DMS153 (cell line): ENCODE data around the gene PGM1.
A peak's percentile ranks its signal among the peaks of the same experiment; 100 is the strongest.
"Not testable (repeated sequence)": the region's sequence is repeated elsewhere in the genome, so short reads cannot be mapped to it uniquely, and the experiment has no call there.

Experiments used
- DNase-seq: peaks from one replicate; lab custom pipeline; 2025; lab: John Stamatoyannopoulos, UW

Gene PGM1

GRCh38 chr1:63593303-63593885 is at the start of gene PGM1:
Gene PGM1, plus strand, starts transcription at chr1:63593411. Its CDS starts 78 bp downstream, at chr1:63593489.
- DNase-seq = peak; percentile 64

DNA sequence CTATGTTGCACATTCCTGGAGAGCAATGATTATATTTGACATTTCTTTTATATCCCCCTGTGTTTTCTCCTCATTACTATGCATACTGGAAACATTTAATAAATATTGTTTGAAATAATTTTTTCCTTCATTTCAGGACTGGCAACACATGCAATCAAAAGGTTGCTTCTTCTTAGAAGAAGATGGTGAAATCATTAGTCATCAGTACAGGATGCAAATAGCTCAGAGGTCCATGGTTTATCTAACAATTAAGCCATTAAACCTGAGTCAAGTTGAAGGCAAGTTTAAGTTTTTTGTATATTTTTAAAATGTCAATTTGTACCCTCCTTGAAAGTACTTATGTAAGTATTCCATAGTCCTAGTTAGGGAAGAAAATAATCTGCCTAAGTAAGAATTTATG is 47.4 kb upstream of the PGM1 start:
- no peak for DNase-seq

DNA sequence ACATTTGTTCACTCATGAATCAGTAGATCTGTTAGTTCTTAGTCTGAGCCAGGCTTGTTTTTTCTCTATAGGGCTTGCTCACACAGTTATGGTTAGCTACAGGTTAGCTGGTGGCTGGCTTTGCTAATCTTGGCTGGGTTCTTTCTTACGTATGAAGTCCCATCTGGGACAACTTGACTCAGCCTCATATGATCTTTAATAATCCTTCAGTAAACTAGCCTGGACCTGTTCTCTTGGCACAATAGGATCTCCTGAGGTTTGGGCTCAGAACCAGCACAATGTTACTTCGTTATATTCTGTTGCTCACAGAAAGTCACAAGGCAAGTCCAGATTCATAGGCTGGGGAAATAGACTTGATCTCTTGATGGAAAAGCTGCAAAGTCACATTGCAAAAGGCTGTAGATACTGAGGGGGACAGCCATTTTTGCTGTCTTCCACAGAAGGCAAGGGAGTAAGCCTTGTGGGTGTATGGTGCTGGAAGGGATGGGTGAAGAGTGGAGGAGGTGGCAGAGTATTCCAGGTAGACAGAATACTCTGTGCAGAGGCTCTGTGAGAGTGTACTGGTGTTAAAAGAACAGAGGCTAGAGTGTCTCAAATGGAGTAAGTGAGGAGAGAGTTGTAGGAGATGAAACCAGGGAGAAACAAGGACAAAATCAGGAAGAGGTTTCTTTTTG is 45.5 kb upstream of the PGM1 start:
- no peak for DNase-seq

DNA sequence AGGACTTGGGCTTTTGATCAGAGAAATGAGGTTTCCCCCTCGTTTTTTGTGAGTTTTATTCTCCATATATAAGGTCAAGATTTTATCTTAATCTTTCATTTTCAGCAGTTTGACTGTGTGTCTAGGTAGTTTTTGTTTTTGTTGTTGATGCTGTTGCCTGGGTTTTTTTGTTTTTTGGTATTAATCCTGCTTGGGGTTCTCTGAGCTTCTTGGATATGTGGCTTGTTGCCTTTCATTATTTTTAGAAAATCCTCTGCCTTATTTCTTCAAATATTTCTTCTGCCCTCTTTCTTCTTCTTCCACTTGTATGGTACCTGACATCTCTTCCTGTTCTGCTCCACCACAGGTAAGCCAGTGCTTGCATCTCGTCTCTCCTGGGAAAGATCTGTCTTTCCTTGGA is 44.9 kb upstream of the PGM1 start:
- no peak for DNase-seq

DNA sequence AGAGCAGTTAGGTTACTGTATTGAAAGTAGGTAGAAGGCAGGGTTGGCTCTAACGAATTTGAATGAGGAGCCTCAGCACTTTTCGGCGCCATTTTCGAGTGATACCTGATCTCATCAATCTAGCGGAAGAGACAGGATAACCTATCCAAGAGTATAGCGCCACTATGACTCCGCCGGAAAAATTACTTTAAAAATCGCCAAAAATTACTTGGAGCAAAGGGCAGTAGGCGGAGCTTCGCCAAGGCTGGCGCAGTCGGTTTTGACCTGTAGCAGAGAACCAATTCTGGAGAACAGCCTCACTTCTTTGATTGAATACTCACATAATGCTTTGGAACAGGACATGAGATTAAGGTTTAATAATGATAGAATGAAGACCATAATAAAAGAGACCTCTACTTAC is 44.3 kb upstream of the PGM1 start:
- DNase-seq = no peak

- no peak for DNase-seq
These were observed 37.7 kb upstream of the PGM1 start for GRCh38 chr1:63555480-63555879.

DNA sequence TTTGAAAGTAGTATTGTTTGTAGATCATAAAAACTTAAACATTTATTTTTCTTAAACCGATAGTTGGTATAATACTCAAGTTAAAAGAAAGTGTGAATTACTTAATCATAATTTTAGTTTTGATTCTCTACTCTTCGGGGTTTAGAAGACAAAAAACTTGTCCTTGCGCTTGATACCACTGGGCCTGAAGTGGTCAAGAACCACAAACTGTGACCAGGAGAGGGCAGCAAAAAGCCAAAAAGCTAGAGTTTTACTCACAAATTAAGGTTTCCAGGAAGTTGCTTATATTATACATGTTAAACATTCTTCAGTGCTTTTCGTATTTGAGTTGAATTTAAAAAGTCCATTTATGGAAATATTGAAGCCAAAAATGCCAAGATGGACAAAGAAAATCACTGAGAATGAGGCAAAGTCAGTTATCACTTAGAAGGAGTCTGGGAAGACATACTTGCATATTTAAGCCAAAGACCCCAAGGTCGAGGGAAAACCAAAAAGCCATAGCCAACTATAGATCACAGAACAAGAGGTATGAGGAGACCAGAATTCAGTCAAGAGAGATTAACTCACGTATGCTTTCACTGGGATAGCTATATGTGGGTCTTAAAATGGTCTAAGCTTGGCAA is 35.7 kb upstream of the PGM1 start:
- no peak for DNase-seq

DNA sequence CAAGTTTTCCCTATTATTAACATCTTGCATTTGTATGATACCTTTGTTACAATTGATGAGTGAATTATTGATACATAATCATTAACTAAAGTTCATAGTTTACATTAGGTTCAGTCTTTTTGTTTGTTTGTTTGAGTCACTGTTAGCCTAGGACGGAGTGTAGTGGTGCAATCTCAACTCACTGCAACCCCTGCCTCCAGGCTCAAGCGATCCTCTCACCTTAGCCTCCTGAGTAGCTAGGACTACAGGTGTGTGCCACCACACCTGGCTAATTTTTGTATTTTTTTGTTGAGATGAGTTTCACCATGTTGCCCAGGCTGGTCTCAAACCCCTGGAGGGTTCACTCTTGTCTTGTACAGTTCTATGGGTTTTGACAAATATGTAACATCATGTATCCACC is 33.9 kb upstream of the PGM1 start:
- DNase-seq = no peak

DNA sequence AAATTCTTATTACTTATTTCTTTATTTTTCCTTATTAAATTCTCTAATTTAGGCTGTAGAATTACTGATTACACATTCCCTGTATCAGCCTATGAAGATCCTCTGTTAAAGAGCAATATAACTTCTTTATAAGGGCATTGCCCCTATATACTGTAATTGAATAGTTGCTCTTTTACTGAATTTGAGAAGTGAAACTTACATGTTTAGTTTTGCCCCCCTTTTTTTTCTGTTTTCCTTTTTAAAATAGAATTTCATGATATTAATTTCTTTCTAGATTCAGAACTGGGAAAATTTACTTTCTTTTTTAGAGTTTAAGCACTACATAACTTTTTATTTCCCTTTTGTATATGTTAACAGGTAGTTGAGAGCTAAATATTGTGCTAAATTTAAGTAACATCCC is 29.5 kb upstream of the PGM1 start:
- no peak for DNase-seq

DNA sequence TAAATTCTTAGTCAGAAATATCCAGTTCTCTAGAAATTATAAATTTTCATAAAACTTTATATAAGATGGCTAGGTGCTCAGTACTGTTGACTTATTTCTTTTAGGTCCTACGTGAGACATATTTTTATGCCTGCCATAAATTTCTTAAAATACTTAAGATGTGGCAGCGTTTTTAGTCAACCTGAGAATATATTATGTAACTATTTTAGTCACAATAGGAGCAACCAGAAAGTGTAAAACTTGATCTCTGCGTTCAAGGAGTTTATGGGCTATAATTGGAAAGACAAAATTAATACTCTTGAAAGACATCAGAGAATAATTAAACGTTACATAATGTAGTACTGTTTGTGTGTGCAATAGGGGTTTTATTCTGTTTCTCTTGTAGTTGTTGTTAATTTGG is 24.1 kb upstream of the PGM1 start:
- no peak for DNase-seq

DNA sequence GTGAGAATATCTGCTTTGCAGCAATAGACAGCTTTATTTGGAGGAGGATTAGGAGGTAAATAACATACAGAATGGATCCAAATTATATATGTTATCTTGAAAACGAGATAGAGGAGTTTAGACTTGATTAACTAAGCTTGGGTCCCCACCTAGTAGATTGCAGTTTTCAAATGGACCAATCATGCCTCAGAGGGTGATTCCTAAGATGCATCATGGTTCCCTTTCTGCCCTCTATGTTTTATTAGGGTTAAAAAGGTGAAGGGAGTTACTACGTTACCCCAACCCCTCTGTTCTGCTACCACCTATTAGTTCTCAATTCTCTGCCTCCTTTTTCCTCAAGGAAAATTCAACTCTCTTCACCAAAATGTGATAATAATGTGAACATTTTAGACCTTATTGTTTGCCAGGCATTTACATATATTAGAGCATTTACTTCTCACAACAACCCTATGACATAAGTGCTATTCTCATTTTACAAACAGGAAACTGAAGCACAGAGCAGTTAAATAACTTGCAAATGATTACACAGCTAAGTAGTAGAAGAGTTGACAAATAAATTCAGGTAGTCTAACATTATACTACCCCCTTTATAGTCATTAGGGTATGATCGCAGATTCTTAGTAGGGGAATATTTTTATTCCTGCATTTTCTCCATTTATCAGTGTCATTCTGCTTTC is 23.4 kb upstream of the PGM1 start:
- DNase-seq = no peak

DNA sequence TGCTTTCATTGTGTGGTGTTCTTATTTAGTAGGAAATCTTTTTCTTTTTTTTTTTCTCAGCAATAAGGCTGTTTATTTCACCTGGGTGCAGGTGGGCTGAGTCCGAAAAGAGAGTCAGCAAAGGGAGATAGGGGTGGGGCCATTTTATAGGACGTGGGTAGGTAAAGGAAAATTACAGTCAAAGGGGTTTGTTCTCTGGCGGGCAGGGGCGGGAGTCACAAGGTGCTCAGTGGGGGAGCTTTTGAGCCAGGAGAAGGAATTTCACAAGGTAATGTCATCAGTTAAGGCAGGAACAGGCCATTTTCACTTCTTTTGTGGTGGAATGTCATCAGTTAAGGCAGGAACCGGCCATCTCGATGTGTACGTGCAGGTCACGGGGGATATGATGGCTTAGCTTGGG is 20.5 kb upstream of the PGM1 start:
- not testable (repeated sequence) for DNase-seq

DNA sequence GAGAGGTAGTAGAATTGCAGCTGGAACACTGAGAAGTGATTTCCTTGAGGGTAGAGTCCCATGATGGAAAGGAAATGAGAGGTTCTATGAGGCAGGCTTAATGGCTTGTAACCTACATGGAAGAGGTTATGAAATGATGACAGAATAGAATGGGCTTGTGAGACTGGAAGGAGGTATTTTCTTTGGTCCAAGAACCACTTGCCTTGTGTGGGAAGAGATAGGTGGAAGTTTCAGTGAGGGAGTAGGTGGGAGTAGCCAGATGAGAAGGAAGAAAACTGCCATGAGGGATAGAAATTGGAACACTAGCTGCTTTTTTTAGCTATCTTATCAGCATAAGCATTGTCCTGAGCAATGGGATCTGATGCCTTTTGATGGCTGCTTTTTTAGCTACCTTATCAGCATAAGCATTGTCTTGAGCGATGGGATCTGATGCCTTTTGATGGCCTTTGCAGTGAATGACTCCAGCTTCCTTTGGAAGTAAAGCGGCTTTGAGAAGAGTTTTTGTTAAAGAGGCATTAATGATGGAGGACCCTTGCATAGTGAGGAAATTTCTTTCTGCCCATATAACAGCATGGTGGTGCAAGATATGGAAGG is 18.9 kb upstream of the PGM1 start:
- not testable (repeated sequence) for DNase-seq

- DNase-seq = no peak
These were observed 17.8 kb upstream of the PGM1 start for GRCh38 chr1:63575340-63575826.

GRCh38 chr1:63586326-63586725 is 6.9 kb upstream of the PGM1 start:
- not testable (repeated sequence) for DNase-seq

DNA sequence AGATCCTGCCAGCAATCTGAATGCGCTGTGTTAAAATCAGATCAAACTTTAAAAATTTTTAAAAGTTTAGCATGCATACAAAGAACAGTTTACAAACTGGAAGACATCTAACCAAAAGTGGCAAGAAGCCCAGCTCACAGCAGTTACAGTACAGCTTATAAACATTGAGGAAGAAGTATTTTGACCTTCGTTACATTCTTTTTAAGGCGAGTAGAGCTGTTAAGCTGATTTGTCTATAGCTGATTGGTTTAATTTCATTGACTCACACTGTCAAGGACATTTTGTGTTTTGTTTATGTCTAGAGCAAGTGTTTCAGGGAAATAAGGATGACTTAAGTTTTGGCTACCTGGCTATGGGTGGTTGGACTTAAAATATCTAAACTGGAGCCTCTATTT is 3.0 kb upstream of the PGM1 start:
- no peak for DNase-seq

GRCh38 chr1:63592536-63593302 is 492 bp upstream of the PGM1 start:
- DNase-seq = no peak

GRCh38 chr1:63593886-63594605 is 835 bp downstream of the PGM1 start:
- peak; percentile 37 for DNase-seq

GRCh38 chr1:63595435-63595834 is 2.2 kb downstream of the PGM1 start:
- DNase-seq = no peak

- DNase-seq = no peak
These were observed 6.6 kb downstream of the PGM1 start for GRCh38 chr1:63599799-63600198.

- DNase-seq = no peak
These were observed 7.0 kb downstream of the PGM1 start for GRCh38 chr1:63600248-63600647.
